SU-DHL-6 (cell line): Measurements from ENCODE around the gene RCAN3.

Experiments
- H2AFZ ChIP-seq: fragments of 200-600 bp; sonication (generic); 2 replicates; pipeline ENCODE4 v1.6.1; 2014; ENCODE audit warnings: low read depth, mild to moderate bottlenecking, moderate library complexity, mixed read lengths, antibody characterized with exemption, low read length; ENCODE audit not compliant: severe bottlenecking
- H3F3A ChIP-seq: fragments of 200-600 bp; shearing (Covaris generic); 2 replicates; pipeline ENCODE4 v1.6.0; 2016; ENCODE audit warnings: antibody characterized with exemption, mild to moderate bottlenecking; ENCODE audit not compliant: insufficient read depth
- H3K27ac ChIP-seq: fragments of 200-600 bp; sonication (generic); 2 replicates; pipeline ENCODE4 v1.5.1; 2016; ENCODE audit warnings: low read depth, mild to moderate bottlenecking, low read length, moderate library complexity, mixed read lengths
- H3K27me3 ChIP-seq: fragments of 200-600 bp; sonication (generic), shearing (Covaris generic); 2 replicates; pipeline ENCODE4 v1.6.0; 2014; ENCODE audit warnings: mild to moderate bottlenecking, low read length
- H3K36me3 ChIP-seq: fragments of 200-600 bp; sonication (generic); 2 replicates; pipeline ENCODE4 v1.6.1; 2014; ENCODE audit warnings: mild to moderate bottlenecking, low read length, mixed read lengths
- H3K4me2 ChIP-seq: fragments of 300-600, 200-600 bp; shearing (Covaris generic), sonication (generic); 2 replicates; pipeline ENCODE4 v1.6.0; 2014; ENCODE audit warnings: low read length, low read depth, mild to moderate bottlenecking; ENCODE audit not compliant: poor library complexity, severe bottlenecking
- H3K4me3 ChIP-seq: fragments of 200-600 bp; sonication (generic); 2 replicates; pipeline ENCODE4 v1.5.1; 2014; ENCODE audit warnings: antibody characterized with exemption, low read length, mild to moderate bottlenecking, mixed read lengths; ENCODE audit not compliant: insufficient read depth, poor library complexity, severe bottlenecking
- H3K79me2 ChIP-seq: fragments of 200-600 bp; sonication (generic); 2 replicates; pipeline ENCODE4 v1.6.1; 2014; ENCODE audit warnings: mild to moderate bottlenecking, low read length, moderate library complexity; ENCODE audit not compliant: insufficient read depth
- H3K9ac ChIP-seq: fragments of 200-600 bp; sonication (generic); 2 replicates; pipeline ENCODE4 v1.7.0; 2014; ENCODE audit warnings: mild to moderate bottlenecking, low read length
- H3K9me2 ChIP-seq: fragments of 200-600 bp; sonication (generic); replicated peaks from 2 replicates; pipeline ENCODE4 v1.6.1; 2014; ENCODE audit warnings: low read length; ENCODE audit not compliant: insufficient read depth
- H3K9me3 ChIP-seq: fragments of 200-600 bp; sonication (generic); 2 replicates; pipeline ENCODE4 v1.6.1; 2014; ENCODE audit warnings: low read length, mixed read lengths; ENCODE audit not compliant: insufficient read depth
- H4K20me1 ChIP-seq: fragments of 200-600 bp; sonication (generic); 2 replicates; pipeline ENCODE4 v1.6.1; 2014; ENCODE audit warnings: low read depth, mild to moderate bottlenecking, antibody characterized with exemption, low read length, moderate library complexity, mixed read lengths
- EZH2phosphoT487 ChIP-seq: fragments of 200-600 bp; sonication (generic), shearing (Covaris generic); conservative IDR thresholded peaks from 2 replicates; pipeline ENCODE4 v1.6.1; 2018; ENCODE audit warnings: mild to moderate bottlenecking, antibody characterized with exemption, low read length, moderate library complexity, mixed read lengths
- TF ChIP-seq, protein P1 (sequence below): fragments of 200-600 bp; sonication (generic); IDR thresholded peaks from one replicate; pipeline ENCODE4 v1.5.1; 2017; ENCODE audit warnings: antibody characterized with exemption, mild to moderate bottlenecking, low read length, moderate library complexity; ENCODE audit not compliant: insufficient read depth, poor library complexity, severe bottlenecking

Gene RCAN3

DNA sequence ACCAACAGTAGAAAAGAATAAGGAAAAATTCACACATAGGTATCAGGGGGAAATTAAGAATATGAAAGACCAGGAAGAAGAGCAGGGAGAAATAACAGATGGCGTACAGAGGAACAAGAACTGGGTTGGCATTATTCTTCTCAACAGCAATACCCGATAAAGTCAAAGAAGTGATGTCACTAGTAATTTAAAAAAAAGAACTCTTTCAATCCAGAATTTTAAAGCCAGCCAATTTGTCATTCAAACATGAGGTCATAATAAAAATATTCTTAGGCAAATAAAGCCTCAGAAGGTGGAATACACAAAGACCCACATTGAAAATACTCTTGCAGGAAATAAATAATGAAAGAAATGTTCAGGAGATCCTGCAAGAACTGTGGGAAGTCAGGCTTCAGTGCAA, 62.1 kb downstream of the RCAN3 start:
- Histone ChIP-seq H3K4me2 (no peak overlapping the region), H3K36me3 (no peaks in the 10 kb centered on the region), H2AFZ (no peak overlapping the region), H3K27me3 (no peaks in the 10 kb centered on the region), H4K20me1 (no peaks in the 10 kb centered on the region), H3K9me2 (no peaks in the 10 kb centered on the region), H3K9me3 (no peaks in the 10 kb centered on the region), H3K4me3 (no peak overlapping the region), H3F3A (no peaks in the 10 kb centered on the region), H3K79me2 (no peaks in the 10 kb centered on the region), H3K9ac (no peak overlapping the region), H3K27ac (no peak overlapping the region)
- no peak for TF ChIP-seq EZH2phosphoT487
- TF ChIP-seq, protein P1, sequence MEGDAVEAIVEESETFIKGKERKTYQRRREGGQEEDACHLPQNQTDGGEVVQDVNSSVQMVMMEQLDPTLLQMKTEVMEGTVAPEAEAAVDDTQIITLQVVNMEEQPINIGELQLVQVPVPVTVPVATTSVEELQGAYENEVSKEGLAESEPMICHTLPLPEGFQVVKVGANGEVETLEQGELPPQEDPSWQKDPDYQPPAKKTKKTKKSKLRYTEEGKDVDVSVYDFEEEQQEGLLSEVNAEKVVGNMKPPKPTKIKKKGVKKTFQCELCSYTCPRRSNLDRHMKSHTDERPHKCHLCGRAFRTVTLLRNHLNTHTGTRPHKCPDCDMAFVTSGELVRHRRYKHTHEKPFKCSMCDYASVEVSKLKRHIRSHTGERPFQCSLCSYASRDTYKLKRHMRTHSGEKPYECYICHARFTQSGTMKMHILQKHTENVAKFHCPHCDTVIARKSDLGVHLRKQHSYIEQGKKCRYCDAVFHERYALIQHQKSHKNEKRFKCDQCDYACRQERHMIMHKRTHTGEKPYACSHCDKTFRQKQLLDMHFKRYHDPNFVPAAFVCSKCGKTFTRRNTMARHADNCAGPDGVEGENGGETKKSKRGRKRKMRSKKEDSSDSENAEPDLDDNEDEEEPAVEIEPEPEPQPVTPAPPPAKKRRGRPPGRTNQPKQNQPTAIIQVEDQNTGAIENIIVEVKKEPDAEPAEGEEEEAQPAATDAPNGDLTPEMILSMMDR = no peak

GRCh38 chr1:24566236-24566867, 63.7 kb downstream of the RCAN3 start:
- H3K9me2 ChIP-seq = no peaks in the 10 kb centered on the region
- no peaks in the 10 kb centered on the region for H3K79me2 ChIP-seq
- no peak overlapping the region for H2AFZ ChIP-seq
- no peak overlapping the region for H3K4me3 ChIP-seq
- H3K36me3 ChIP-seq = no peaks in the 10 kb centered on the region
- H3K27ac ChIP-seq = no peak overlapping the region
- no peak overlapping the region for H3K9ac ChIP-seq
- no peaks in the 10 kb centered on the region for H3F3A ChIP-seq
- no peak for TF ChIP-seq EZH2phosphoT487
- TF ChIP-seq, protein P1 = no peak
- no peaks in the 10 kb centered on the region for H3K9me3 ChIP-seq
- no peaks in the 10 kb centered on the region for H3K27me3 ChIP-seq
- H3K4me2 ChIP-seq = no peak overlapping the region
- H4K20me1 ChIP-seq = no peaks in the 10 kb centered on the region

DNA sequence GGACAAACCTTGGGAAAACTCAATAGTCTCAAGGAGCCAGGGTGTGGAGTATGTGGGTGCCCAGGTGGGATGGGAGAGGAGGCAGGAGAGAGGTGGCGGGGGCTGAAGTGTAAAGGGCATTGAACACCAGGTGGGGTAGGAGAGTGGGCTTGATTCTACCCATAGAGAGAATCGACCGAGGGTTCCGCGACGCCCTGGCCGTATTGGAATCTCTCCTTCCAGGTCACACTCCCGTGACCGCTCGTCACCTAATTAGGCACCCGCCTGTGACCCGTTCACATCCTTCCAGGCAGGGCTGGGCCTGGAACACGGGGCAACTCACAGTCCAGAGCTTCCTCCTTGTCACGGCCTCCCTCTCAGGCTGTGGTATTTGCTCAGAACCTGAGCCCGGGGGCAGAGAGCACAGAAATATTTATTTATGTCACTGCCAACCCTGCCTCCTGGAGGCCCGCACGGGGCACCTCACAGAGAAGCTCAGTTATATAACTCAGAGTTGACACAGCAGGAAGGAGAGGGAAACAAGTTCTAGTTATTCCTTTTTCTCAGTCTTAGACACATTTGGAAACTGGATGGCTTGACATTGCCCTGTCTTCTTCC, 65.3 kb downstream of the RCAN3 start:
- no peaks in the 10 kb centered on the region for H3K36me3 ChIP-seq
- H3F3A ChIP-seq = no peaks in the 10 kb centered on the region
- H4K20me1 ChIP-seq = no peaks in the 10 kb centered on the region
- H3K79me2 ChIP-seq = no peaks in the 10 kb centered on the region
- H3K4me2 ChIP-seq = no peak overlapping the region
- no peak overlapping the region for H3K9ac ChIP-seq
- H2AFZ ChIP-seq = no peak overlapping the region
- no peaks in the 10 kb centered on the region for H3K27me3 ChIP-seq
- no peaks in the 10 kb centered on the region for H3K9me2 ChIP-seq
- no peak for TF ChIP-seq EZH2phosphoT487
- TF ChIP-seq, protein P1 = no peak
- no peaks in the 10 kb centered on the region for H3K9me3 ChIP-seq
- no peak overlapping the region for H3K4me3 ChIP-seq
- H3K27ac ChIP-seq = no peak overlapping the region
